ENCODE measurements around the gene TNK2. TPM values are rescaled to one million over a fixed set of nuclear protein-coding genes. Genes with fewer than 3 reads are reported as not detected.

The TNK2 gene
- total and polyA plus RNA-seq, 2 of the 8 experiments (the other 6 are each of a cell fraction or from before 2014, with no cell fraction given) = 10.4 to 33.9 TPM

DNA sequence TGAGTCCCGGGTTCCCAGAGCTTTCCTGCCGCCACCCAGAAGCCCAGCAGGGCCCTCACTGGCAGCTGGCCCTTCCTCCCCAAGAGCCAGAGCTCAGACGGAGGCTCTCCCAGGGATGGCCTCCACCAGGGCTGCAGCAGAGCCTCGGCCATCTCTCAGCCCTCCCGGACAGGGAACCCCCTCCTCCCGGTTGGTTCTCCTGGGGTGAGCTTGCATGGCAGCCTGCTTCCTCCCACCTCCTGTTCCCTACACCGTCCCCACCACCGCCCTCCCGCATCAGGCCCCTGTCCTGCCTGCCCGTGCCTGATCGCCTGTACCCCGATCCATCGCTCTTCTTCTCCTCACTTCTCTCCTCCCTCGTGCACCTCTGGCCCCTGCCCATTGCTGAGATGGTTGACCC, 72.6 kb downstream of the TNK2 start:
- Histone ChIP-seq H3K79me1 (ENCODE audit: low read depth, low read length) (no peaks in the 10 kb centered on the region), H2AK5ac (ENCODE audit: low read depth, low read length) (no peak overlapping the region), H2BK5ac (ENCODE audit: low read depth, low read length) (no peak overlapping the region), H3K23ac (ENCODE audit: insufficient read length) (no peak overlapping the region), H3K23me2 (ENCODE audit: low read depth, low read length) (no peaks in the 10 kb centered on the region), H3K4me3 (ENCODE audit: extremely low read depth in 1 of 4, insufficient read depth in 2 of 4, low read depth in 3 of 4, low read length in 4 of 4) (no peak overlapping the region), H2BK120ac (replicated peaks; ENCODE audit: low read depth, low read length) (no peak overlapping the region), H3K4ac (replicated peaks; ENCODE audit: insufficient read length, low read depth, low read length) (no peak overlapping the region), H4K91ac (replicated peaks; ENCODE audit: insufficient read length, low read length) (no peak overlapping the region), H3K14ac (ENCODE audit: insufficient read length) (no peak overlapping the region), H3K27ac (ENCODE audit: low read depth, low read length) (no peak overlapping the region), H3K4me1 (replicated peaks in 1 of 4; ENCODE audit: control insufficient read depth in 3 of 4, insufficient read depth in 4 of 4, low read length in 3 of 4) (peaks cover 0 to 10% (median 5%) of the 10 kb centered on the region in 4 experiments; a peak in 6 of 7 replicates), H3K36me3 (ENCODE audit: control insufficient read depth in 2 of 4, insufficient read depth in 4 of 4, low read length in 3 of 4) (no peaks in the 10 kb centered on the region), H4K8ac (ENCODE audit: extremely low read depth, insufficient read depth, low read length) (no peak overlapping the region), H3K4me2 (ENCODE audit: insufficient read depth in 1 of 2, low read depth in 2 of 2, low read length in 2 of 2) (no peak overlapping the region), H3K18ac (ENCODE audit: extremely low read depth, low read length) (no peak overlapping the region), H3K27me3 (replicated peaks in 1 of 4; ENCODE audit: control insufficient read depth in 3 of 4, extremely low read depth in 1 of 4, insufficient read depth in 3 of 4, low read length in 3 of 4) (no peaks in the 10 kb centered on the region), H3K9me3 (ENCODE audit: insufficient read depth in 2 of 2, low read depth in 1 of 2, low read length in 1 of 2) (peaks cover 0 to 2% of the 10 kb centered on the region in 2 experiments; a peak in 1 of 4 replicates), H2BK20ac (ENCODE audit: low read length) (no peak overlapping the region), H2BK12ac (ENCODE audit: low read depth, low read length) (0 out of 2 replicates have a peak overlapping the region, but pooled peaks have one; percentile 27), H2AFZ (ENCODE audit: low read length) (no peak overlapping the region), H3K79me2 (ENCODE audit: control insufficient read depth in 1 of 2, insufficient read depth in 2 of 2, low read length in 2 of 2) (no peaks in the 10 kb centered on the region), H3K56ac (replicated peaks; ENCODE audit: insufficient read length, low read depth, low read length) (no peak overlapping the region), H2BK15ac (ENCODE audit: low read length) (no peak overlapping the region), H4K20me1 (replicated peaks in 1 of 2; ENCODE audit: control insufficient read depth in 1 of 2, insufficient read depth in 2 of 2, low read length in 2 of 2) (no peaks in the 10 kb centered on the region), H4K5ac (ENCODE audit: insufficient read length, low read depth, low read length) (no peak overlapping the region), H3K9ac (replicated peaks in 1 of 4; ENCODE audit: extremely low read depth in 1 of 4, low read depth in 3 of 4, low read length in 3 of 4) (no peak overlapping the region)
- FAIRE-seq (no peak), DNase-seq (ENCODE audit: low read depth in 1 of 2, low spot score in 2 of 2) (no peak)
- CTCF ChIA-PET (ENCODE audit: partially characterized antibody) = interaction anchor here (1.0 to 2.7 kb wide), 4 partner anchors 15 to 36 kb away, joined by 3 to 13 read pairs (median 5); no protein-coding TSS in a partner anchor
- 95% methylated on average over 12 of the region's 14 CpGs; no CpG with 5 or more reads in 1 of the 2 experiments for WGBS, 2 experiments (ENCODE audit: extremely low coverage in 1 of 2, insufficient coverage in 1 of 2, insufficient read length in 1 of 2, insufficient replicate concordance in 2 of 2, low coverage in 1 of 2, low lambda C conversion rate in 2 of 2, missing lambda C conversion rate in 1 of 2)
- TF ChIP-seq MAFK (IDR thresholded peaks at IDR 0.05; ENCODE audit: low read depth, low read length) = no peak
- POLR2A ChIA-PET (ENCODE audit: partially characterized antibody) = interaction anchor here (1.4 kb wide), 1 partner anchor 21 kb away, joined by 4 read pairs; no protein-coding TSS in a partner anchor
